ENCODE results near the gene TECTA. TPM values are rescaled to one million over a fixed set of nuclear protein-coding genes. Genes with fewer than 3 reads are reported as not detected.

Gene TECTA
- polyA plus RNA-seq (2013, experiment 1 of 4): 2.2 TPM
- 1.8 TPM for polyA plus RNA-seq (2013, experiment 2 of 4)
- polyA plus RNA-seq (2013, experiment 3 of 4): 0.91 TPM
- 1.3 TPM for polyA plus RNA-seq (2013, experiment 4 of 4)

GRCh38 chr11:121100943-121101342 is at the start of gene TECTA:
Gene TECTA, plus strand, starts transcription at chr11:121101243. Its CDS starts 1,423 bp downstream, at chr11:121102666.
- H3K4me3 ChIP-seq (ENCODE audit: insufficient read depth, low read depth, low read length): no peak within 1 kb of the TSS
- no peaks in the 10 kb centered on the region for H3K36me3 ChIP-seq (ENCODE audit: control insufficient read depth, insufficient read depth, low read length)
- H3K27me3 ChIP-seq (ENCODE audit: control insufficient read depth, insufficient read depth, low read length, poor library complexity, severe bottlenecking): no peaks in the 10 kb centered on the region
- H3K27ac ChIP-seq (ENCODE audit: insufficient read depth, low read depth, low read length, poor library complexity, severe bottlenecking): no peak within 1 kb of the TSS
- no peaks in the 10 kb centered on the region for H3K4me1 ChIP-seq (ENCODE audit: control insufficient read depth, insufficient read depth, low read length)
- WGBS, 2 experiments: 83 to 93% methylated on average over 2 of the region's 2 CpGs
- H3K9me3 ChIP-seq (ENCODE audit: control insufficient read depth, low read length): no peaks in the 10 kb centered on the region

DNA sequence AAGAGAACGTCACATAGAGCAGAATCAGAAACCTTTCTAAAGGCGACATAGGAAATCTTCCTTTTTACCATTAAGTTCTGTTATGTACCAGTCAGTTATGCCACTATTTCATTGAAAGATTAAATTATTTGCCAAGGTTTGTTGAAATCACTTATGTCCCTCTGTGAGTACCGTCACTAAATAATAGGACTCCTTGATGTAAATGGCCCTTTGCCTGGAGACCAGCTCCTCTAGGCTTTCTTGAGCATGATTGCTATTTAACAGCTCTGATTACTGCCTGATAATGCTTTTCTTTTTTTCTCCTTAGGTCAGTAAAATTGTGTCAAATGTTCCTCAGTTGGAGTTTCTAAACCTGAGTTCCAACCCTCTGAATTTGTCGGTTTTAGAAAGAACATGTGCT is 47.8 kb upstream of the TECTA start:
- Histone ChIP-seq H3K36me3 (ENCODE audit: control insufficient read depth, insufficient read depth, low read length) (peaks cover 15% of the 10 kb centered on the region), H3K4me1 (ENCODE audit: control insufficient read depth, insufficient read depth, low read length) (no peaks in the 10 kb centered on the region), H3K27ac (ENCODE audit: insufficient read depth, low read depth, low read length, poor library complexity, severe bottlenecking) (no peak overlapping the region), H3K9me3 (ENCODE audit: control insufficient read depth, low read length) (no peaks in the 10 kb centered on the region), H3K27me3 (ENCODE audit: control insufficient read depth, insufficient read depth, low read length, poor library complexity, severe bottlenecking) (no peaks in the 10 kb centered on the region), H3K4me3 (ENCODE audit: insufficient read depth, low read depth, low read length) (no peak overlapping the region)
- WGBS, 2 experiments: 92 to 97% methylated on average over 4 of the region's 4 CpGs

DNA sequence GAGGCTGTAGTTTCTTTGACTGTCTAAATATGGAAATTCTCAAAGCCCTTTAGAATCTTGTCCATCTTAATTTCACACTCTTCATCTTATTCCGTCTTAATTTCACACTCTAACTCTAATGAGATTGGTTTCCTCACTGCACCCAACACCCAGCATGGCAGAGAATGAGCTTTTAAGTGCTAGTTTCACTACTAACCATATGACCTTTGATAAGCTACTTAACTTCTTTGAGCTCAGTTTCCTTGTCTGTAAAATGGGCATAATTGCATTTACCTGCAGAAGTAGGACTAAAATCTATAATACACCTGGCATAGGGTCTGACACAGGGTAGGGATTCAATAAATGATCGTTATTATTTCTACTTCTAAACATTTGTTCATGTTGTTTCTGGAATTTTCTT is 46.8 kb upstream of the TECTA start:
- Histone ChIP-seq H3K27me3 (ENCODE audit: control insufficient read depth, insufficient read depth, low read length, poor library complexity, severe bottlenecking) (no peaks in the 10 kb centered on the region), H3K4me1 (ENCODE audit: control insufficient read depth, insufficient read depth, low read length) (no peaks in the 10 kb centered on the region), H3K36me3 (ENCODE audit: control insufficient read depth, insufficient read depth, low read length) (peaks cover 19% of the 10 kb centered on the region), H3K4me3 (ENCODE audit: insufficient read depth, low read depth, low read length) (no peak overlapping the region), H3K9me3 (ENCODE audit: control insufficient read depth, low read length) (no peaks in the 10 kb centered on the region), H3K27ac (ENCODE audit: insufficient read depth, low read depth, low read length, poor library complexity, severe bottlenecking) (no peak overlapping the region)
- WGBS, 2 experiments: 89 to 98% methylated on average over 1 to 2 of the region's 2 CpGs

DNA sequence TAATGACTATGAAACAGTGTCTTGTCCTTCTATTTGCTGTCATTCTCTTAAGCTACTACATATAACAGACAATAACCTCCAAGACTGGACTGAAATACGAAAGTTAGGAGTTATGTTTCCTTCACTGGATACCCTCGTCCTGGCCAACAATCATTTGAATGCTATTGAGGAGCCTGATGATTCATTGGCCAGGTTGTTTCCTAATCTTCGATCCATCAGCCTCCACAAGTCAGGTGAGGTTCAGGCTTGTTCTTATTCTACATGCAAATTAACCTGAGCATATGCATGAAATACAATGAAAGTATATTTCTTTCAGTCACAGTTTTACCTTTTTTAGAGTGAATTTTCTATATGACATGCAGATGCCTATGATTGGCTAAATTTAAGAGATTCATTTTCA is 46.0 kb upstream of the TECTA start:
- Histone ChIP-seq H3K4me1 (ENCODE audit: control insufficient read depth, insufficient read depth, low read length) (no peaks in the 10 kb centered on the region), H3K27me3 (ENCODE audit: control insufficient read depth, insufficient read depth, low read length, poor library complexity, severe bottlenecking) (no peaks in the 10 kb centered on the region), H3K4me3 (ENCODE audit: insufficient read depth, low read depth, low read length) (no peak overlapping the region), H3K27ac (ENCODE audit: insufficient read depth, low read depth, low read length, poor library complexity, severe bottlenecking) (no peak overlapping the region), H3K9me3 (ENCODE audit: control insufficient read depth, low read length) (no peaks in the 10 kb centered on the region), H3K36me3 (ENCODE audit: control insufficient read depth, insufficient read depth, low read length) (peaks cover 22% of the 10 kb centered on the region)
- 92 to 95% methylated on average over 3 of the region's 3 CpGs for WGBS, 2 experiments

DNA sequence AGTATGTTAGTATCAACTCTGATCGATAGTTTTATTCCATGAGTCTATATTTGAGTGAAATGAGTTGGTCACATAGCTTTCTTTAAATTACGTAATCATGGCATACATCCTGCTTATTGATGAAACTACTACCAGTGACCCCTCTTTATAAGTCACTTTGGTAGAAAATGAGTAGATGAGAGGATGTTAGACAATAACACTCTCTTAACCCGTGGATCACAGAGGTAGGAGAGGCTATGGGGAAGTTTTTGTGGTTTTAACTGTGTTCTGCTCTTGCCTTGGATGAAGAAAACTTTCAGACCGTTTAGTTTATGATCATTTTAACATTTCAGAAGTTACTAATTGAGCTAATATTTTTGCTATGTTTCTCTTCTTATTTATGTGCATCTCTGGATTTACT is 43.1 kb upstream of the TECTA start:
- Histone ChIP-seq H3K27ac (ENCODE audit: insufficient read depth, low read depth, low read length, poor library complexity, severe bottlenecking) (no peak overlapping the region), H3K4me1 (ENCODE audit: control insufficient read depth, insufficient read depth, low read length) (no peaks in the 10 kb centered on the region), H3K9me3 (ENCODE audit: control insufficient read depth, low read length) (no peaks in the 10 kb centered on the region), H3K4me3 (ENCODE audit: insufficient read depth, low read depth, low read length) (no peak overlapping the region), H3K27me3 (ENCODE audit: control insufficient read depth, insufficient read depth, low read length, poor library complexity, severe bottlenecking) (no peaks in the 10 kb centered on the region), H3K36me3 (ENCODE audit: control insufficient read depth, insufficient read depth, low read length) (peaks cover 29% of the 10 kb centered on the region)
- WGBS, 2 experiments: 93 to 100% methylated on average over 3 to 4 of the region's 4 CpGs

- no peaks in the 10 kb centered on the region for H3K27me3 ChIP-seq (ENCODE audit: control insufficient read depth, insufficient read depth, low read length, poor library complexity, severe bottlenecking)
- no peaks in the 10 kb centered on the region for H3K4me1 ChIP-seq (ENCODE audit: control insufficient read depth, insufficient read depth, low read length)
- H3K9me3 ChIP-seq (ENCODE audit: control insufficient read depth, low read length): no peaks in the 10 kb centered on the region
- H3K36me3 ChIP-seq (ENCODE audit: control insufficient read depth, insufficient read depth, low read length): peaks cover 29% of the 10 kb centered on the region
- 89% methylated on average over 3 of the region's 3 CpGs; no CpG with 5 or more reads in 1 of the 2 experiments for WGBS, 2 experiments
- H3K27ac ChIP-seq (ENCODE audit: insufficient read depth, low read depth, low read length, poor library complexity, severe bottlenecking): no peak overlapping the region
- H3K4me3 ChIP-seq (ENCODE audit: insufficient read depth, low read depth, low read length): no peak overlapping the region
Measured at GRCh38 chr11:121058941-121059340, 42.1 kb upstream of the TECTA start.

GRCh38 chr11:121059605-121060004 is 41.4 kb upstream of the TECTA start:
- H3K4me1 ChIP-seq (ENCODE audit: control insufficient read depth, insufficient read depth, low read length): no peaks in the 10 kb centered on the region
- H3K36me3 ChIP-seq (ENCODE audit: control insufficient read depth, insufficient read depth, low read length): peaks cover 29% of the 10 kb centered on the region
- 98 to 100% methylated on average over 2 to 3 of the region's 3 CpGs for whole genome bisulfite sequencing, 2 experiments
- H3K9me3 ChIP-seq (ENCODE audit: control insufficient read depth, low read length): no peaks in the 10 kb centered on the region
- H3K27me3 ChIP-seq (ENCODE audit: control insufficient read depth, insufficient read depth, low read length, poor library complexity, severe bottlenecking): no peaks in the 10 kb centered on the region
- H3K27ac ChIP-seq (ENCODE audit: insufficient read depth, low read depth, low read length, poor library complexity, severe bottlenecking): no peak overlapping the region
- H3K4me3 ChIP-seq (ENCODE audit: insufficient read depth, low read depth, low read length): no peak overlapping the region

DNA sequence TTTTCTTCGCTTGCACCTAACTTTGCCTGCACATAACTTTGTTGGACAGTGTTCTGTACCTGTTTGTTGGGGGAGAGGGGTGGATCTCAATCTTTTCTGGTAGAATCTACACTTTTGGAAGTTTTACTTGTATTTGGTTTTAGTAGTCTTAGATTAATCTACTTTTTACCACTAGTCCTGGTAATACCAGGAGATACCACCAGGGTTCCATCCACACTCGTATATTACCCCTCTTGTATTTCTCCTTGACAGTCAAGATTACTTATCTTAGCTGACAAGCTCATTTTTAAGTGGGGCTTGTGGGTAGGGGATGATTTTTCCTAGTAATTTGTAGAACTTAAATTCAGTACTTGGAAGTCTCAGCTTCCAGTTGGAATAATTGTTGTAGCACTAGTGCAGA is 37.3 kb upstream of the TECTA start:
- H3K27ac ChIP-seq (ENCODE audit: insufficient read depth, low read depth, low read length, poor library complexity, severe bottlenecking): no peak overlapping the region
- H3K4me3 ChIP-seq (ENCODE audit: insufficient read depth, low read depth, low read length): no peak overlapping the region
- peaks cover 14% of the 10 kb centered on the region for H3K36me3 ChIP-seq (ENCODE audit: control insufficient read depth, insufficient read depth, low read length)
- no peaks in the 10 kb centered on the region for H3K9me3 ChIP-seq (ENCODE audit: control insufficient read depth, low read length)
- WGBS, 2 experiments: 60 to 67% methylated on average over 1 to 2 of the region's 2 CpGs
- H3K4me1 ChIP-seq (ENCODE audit: control insufficient read depth, insufficient read depth, low read length): no peaks in the 10 kb centered on the region
- no peaks in the 10 kb centered on the region for H3K27me3 ChIP-seq (ENCODE audit: control insufficient read depth, insufficient read depth, low read length, poor library complexity, severe bottlenecking)

GRCh38 chr11:121066623-121067022 is 34.4 kb upstream of the TECTA start:
- Histone ChIP-seq H3K9me3 (ENCODE audit: control insufficient read depth, low read length) (no peaks in the 10 kb centered on the region), H3K36me3 (ENCODE audit: control insufficient read depth, insufficient read depth, low read length) (peaks cover 5% of the 10 kb centered on the region), H3K4me3 (ENCODE audit: insufficient read depth, low read depth, low read length) (no peak overlapping the region), H3K4me1 (ENCODE audit: control insufficient read depth, insufficient read depth, low read length) (peaks cover 4% of the 10 kb centered on the region), H3K27ac (ENCODE audit: insufficient read depth, low read depth, low read length, poor library complexity, severe bottlenecking) (no peak overlapping the region), H3K27me3 (ENCODE audit: control insufficient read depth, insufficient read depth, low read length, poor library complexity, severe bottlenecking) (no peaks in the 10 kb centered on the region)
- WGBS, 2 experiments: 87 to 100% methylated on average over 1 of the region's 3 CpGs

GRCh38 chr11:121067026-121067425 is 34.0 kb upstream of the TECTA start:
- Histone ChIP-seq H3K9me3 (ENCODE audit: control insufficient read depth, low read length) (no peaks in the 10 kb centered on the region), H3K4me1 (ENCODE audit: control insufficient read depth, insufficient read depth, low read length) (peaks cover 5% of the 10 kb centered on the region), H3K27me3 (ENCODE audit: control insufficient read depth, insufficient read depth, low read length, poor library complexity, severe bottlenecking) (no peaks in the 10 kb centered on the region), H3K27ac (ENCODE audit: insufficient read depth, low read depth, low read length, poor library complexity, severe bottlenecking) (no peak overlapping the region), H3K4me3 (ENCODE audit: insufficient read depth, low read depth, low read length) (no peak overlapping the region), H3K36me3 (ENCODE audit: control insufficient read depth, insufficient read depth, low read length) (peaks cover 5% of the 10 kb centered on the region)
- WGBS, 2 experiments: 86 to 100% methylated on average over 1 to 3 of the region's 3 CpGs

DNA sequence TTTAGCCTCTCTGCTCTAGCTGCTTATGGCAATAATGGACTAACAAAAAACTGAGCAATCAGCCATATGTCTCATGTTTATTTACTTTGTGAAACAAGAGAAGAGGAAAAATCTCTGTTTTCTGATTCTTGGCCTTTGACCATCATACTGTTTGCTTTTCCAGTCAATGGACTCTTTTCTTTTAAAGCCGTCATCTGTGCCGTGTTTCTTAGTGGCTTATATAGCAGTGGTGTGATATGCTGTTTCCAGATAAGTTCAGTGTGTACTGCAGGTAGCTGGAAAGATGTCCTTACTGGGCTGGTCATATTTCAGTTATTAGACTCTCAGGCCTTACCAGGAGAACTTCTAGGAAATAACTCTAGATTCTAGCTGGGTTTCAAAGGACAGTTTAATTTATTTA is 33.6 kb upstream of the TECTA start:
- no peak overlapping the region for H3K4me3 ChIP-seq (ENCODE audit: insufficient read depth, low read depth, low read length)
- H3K4me1 ChIP-seq (ENCODE audit: control insufficient read depth, insufficient read depth, low read length): peaks cover 5% of the 10 kb centered on the region
- H3K27me3 ChIP-seq (ENCODE audit: control insufficient read depth, insufficient read depth, low read length, poor library complexity, severe bottlenecking): no peaks in the 10 kb centered on the region
- H3K27ac ChIP-seq (ENCODE audit: insufficient read depth, low read depth, low read length, poor library complexity, severe bottlenecking): no peak overlapping the region
- H3K36me3 ChIP-seq (ENCODE audit: control insufficient read depth, insufficient read depth, low read length): peaks cover 5% of the 10 kb centered on the region
- H3K9me3 ChIP-seq (ENCODE audit: control insufficient read depth, low read length): no peaks in the 10 kb centered on the region
- whole genome bisulfite sequencing, 2 experiments: 96 to 99% methylated on average over 2 of the region's 2 CpGs
